HepG2 (cell line): ENCODE results near the gene KCNMA1. TPM values are rescaled to one million over a fixed set of nuclear protein-coding genes. Genes with fewer than 3 reads are reported as not detected.

Source experiments
- ATAC-seq: fragments of 200-7000 bp; cut with Tn5 transposase; 3 replicates; pipeline ENCODE4 v1.9.1; 2020; ENCODE audit warnings: mild to moderate bottlenecking, moderate library complexity
- BruUV-seq: library from RNA; stranded (reverse); fragments of 400-500 nt; replicated peaks from 2 replicates; lab custom pipeline; 2021; lab: Mats Ljungman, UMichigan
- CTCF ChIA-PET: fragments of 300-600 bp; formaldehyde crosslinking; extraction: SDS; loops from one replicate; lab custom pipeline; 2021; ENCODE audit warnings: low total read pairs, inconsistent platforms, low intra/inter-chr PET ratio; lab: Yijun Ruan, JAX
- POLR2A ChIA-PET: fragments of 350-600 bp; sonication (Branson Sonifier 250); formaldehyde crosslinking; loops from one replicate; lab custom pipeline; 2020; ENCODE audit warnings: antibody characterized with exemption, inconsistent platforms; lab: Yijun Ruan, JAX
- DNase-seq: peaks from one replicate; pipeline ENCODE4 v3.0.0-alpha.2; 2015; ENCODE audit warnings: low spot score
- FAIRE-seq: peaks from 3 replicates; lab custom pipeline; 2011; peaks lifted over from hg19 to GRCh38; lab: Jason Lieb, UNC
- H2AFZ ChIP-seq: one replicate; pipeline ENCODE4 v1.6.1; 2011; ENCODE audit warnings: low read length, inconsistent platforms
- H3K27ac ChIP-seq: fragments of 300-600 bp; 3 replicates; pipeline ENCODE4 v1.8.0; 2011; ENCODE audit warnings: mixed run types, mild to moderate bottlenecking, mixed read lengths, low read length, inconsistent platforms; ENCODE audit not compliant: insufficient read depth; ENCODE audit errors: extremely low read length
- H3K27me3 ChIP-seq, 2 experiments: fragments of 200-600 bp in 1 of 2; 2 replicates in 1 of 2; 3 replicates in 1 of 2; pipeline versions ENCODE4 v1.6.0 to v1.8.0; 2011; ENCODE audit warnings: low read length in 2 of 2, mild to moderate bottlenecking in 2 of 2, moderate library complexity in 2 of 2, inconsistent platforms in 1 of 2; ENCODE audit not compliant: insufficient read depth in 2 of 2, control insufficient read depth in 1 of 2
- H3K36me3 ChIP-seq, 2 experiments: fragments of 200-600 bp in 1 of 2; replicated peaks in 1 of 2; 2 replicates in 1 of 2; 3 replicates in 1 of 2; pipeline versions ENCODE4 v1.5.1 to v1.8.0; 2011; ENCODE audit warnings: low read length in 2 of 2, inconsistent platforms in 1 of 2; ENCODE audit not compliant: insufficient read depth in 2 of 2, control insufficient read depth in 1 of 2
- H3K4me1 ChIP-seq: 2 replicates; pipeline ENCODE4 v1.5.1; 2012; ENCODE audit warnings: low read length, inconsistent platforms; ENCODE audit not compliant: insufficient read depth
- H3K4me2 ChIP-seq: 2 replicates; pipeline ENCODE4 v1.6.0; 2011; ENCODE audit warnings: low read depth, low read length, inconsistent platforms
- H3K4me3 ChIP-seq, 3 experiments: fragments of 200-600 bp in 1 of 3; sonication (generic), shearing (Covaris generic) in 1 of 3; replicated peaks in 1 of 3; 2 replicates each; pipeline ENCODE4 v1.5.1; 2011 to 2016; ENCODE audit warnings: low read length in 3 of 3, inconsistent platforms in 2 of 3, low read depth in 2 of 3, mild to moderate bottlenecking in 2 of 3, control low read depth in 1 of 3, mixed read lengths in 1 of 3; ENCODE audit not compliant: insufficient read depth in 1 of 3
- H3K79me2 ChIP-seq: one replicate; pipeline ENCODE4 v1.6.1; 2011; ENCODE audit warnings: low read length, inconsistent platforms; ENCODE audit not compliant: insufficient read depth
- H3K9ac ChIP-seq: 2 replicates; pipeline ENCODE4 v1.6.0; 2011; ENCODE audit warnings: mild to moderate bottlenecking, low read depth, low read length, inconsistent platforms; ENCODE audit not compliant: insufficient read depth
- H3K9me3 ChIP-seq: 2 replicates; pipeline ENCODE4 v1.5.1; 2012; ENCODE audit warnings: mild to moderate bottlenecking, low read length
- H4K20me1 ChIP-seq: 2 replicates; pipeline ENCODE4 v1.6.0; 2011; ENCODE audit warnings: inconsistent platforms, mild to moderate bottlenecking, low read length, moderate library complexity; ENCODE audit not compliant: insufficient read depth
- CHD2 ChIP-seq: IDR thresholded peaks from 2 replicates; pipeline ENCODE4 v1.6.1; 2011; ENCODE audit warnings: low read depth, low read length, improper control_type of control experiment
- EEA1 ChIP-seq: sonication (generic); formaldehyde crosslinking; IDR thresholded peaks from 2 replicates; pipeline ENCODE4 v1.5.1; 2020; ENCODE audit warnings: mild to moderate bottlenecking, missing genetic modification reagents, borderline replicate concordance
- ELK4 ChIP-seq: sonication (generic); formaldehyde crosslinking; IDR thresholded peaks from 2 replicates; pipeline ENCODE4 v1.9.0; 2021; ENCODE audit warnings: missing genetic modification reagents, borderline replicate concordance
- ERF ChIP-seq: IDR thresholded peaks from 2 replicates; pipeline ENCODE4 v1.6.1; 2018; ENCODE audit warnings: missing biosample characterization, missing genetic modification reagents
- GABPB1 ChIP-seq: IDR thresholded peaks from 2 replicates; pipeline ENCODE4 v1.6.1; 2016; ENCODE audit warnings: mild to moderate bottlenecking, missing genetic modification reagents, moderate library complexity, missing compliant biosample characterization
- IKZF4 ChIP-seq: sonication (generic); formaldehyde crosslinking; IDR thresholded peaks from 2 replicates; pipeline ENCODE4 v1.5.1; 2020; ENCODE audit warnings: borderline replicate concordance, mild to moderate bottlenecking, low read depth, missing genetic modification reagents; ENCODE audit errors: not compliant biosample characterization
- NFE2 ChIP-seq: sonication (generic); formaldehyde crosslinking; IDR thresholded peaks from 2 replicates; pipeline ENCODE4 v1.4.0; 2020; ENCODE audit warnings: missing genetic modification reagents
- SKI ChIP-seq: fragments of 450-650 bp; IDR thresholded peaks from one replicate; pipeline ENCODE4 v1.6.1; 2018; ENCODE audit warnings: mild to moderate bottlenecking; ENCODE audit not compliant: partially characterized antibody
- SOX5 ChIP-seq: IDR thresholded peaks from 2 replicates; pipeline ENCODE4 v1.6.1; 2016; ENCODE audit warnings: borderline replicate concordance
- ZBTB3 ChIP-seq: sonication (generic); formaldehyde crosslinking; IDR thresholded peaks from 2 replicates; pipeline ENCODE4 v1.4.0; 2020; ENCODE audit warnings: low read depth, mild to moderate bottlenecking, moderate library complexity, missing genetic modification reagents, borderline replicate concordance
- ZFP90 ChIP-seq: sonication (generic); formaldehyde crosslinking; IDR thresholded peaks from 2 replicates; pipeline ENCODE4 v1.8.0; 2022; ENCODE audit warnings: missing genetic modification reagents, mild to moderate bottlenecking, inconsistent platforms, borderline replicate concordance
- ZFY ChIP-seq: sonication (generic); formaldehyde crosslinking; IDR thresholded peaks from 2 replicates; pipeline ENCODE4 v1.4.0; 2020; ENCODE audit warnings: missing genetic modification reagents
- ZNF747 ChIP-seq: sonication (generic); formaldehyde crosslinking; IDR thresholded peaks from 2 replicates; pipeline ENCODE4 v1.8.1; 2023; ENCODE audit warnings: missing genetic modification reagents, mild to moderate bottlenecking, borderline replicate concordance
- ZNF768 ChIP-seq: sonication (generic); formaldehyde crosslinking; IDR thresholded peaks from 2 replicates; pipeline ENCODE4 v1.4.0; 2020; ENCODE audit warnings: missing genetic modification reagents
- ZNF790 ChIP-seq: sonication (generic); formaldehyde crosslinking; IDR thresholded peaks from 2 replicates; pipeline ENCODE4 v1.8.0; 2022; ENCODE audit warnings: missing genetic modification reagents, mild to moderate bottlenecking, borderline replicate concordance
- WGBS: methylation state at CpG from one replicate; pipeline ENCODE4 v1.1.6; 2017; ENCODE audit warnings: low lambda C conversion rate; 5-methylcytosine and 5-hydroxymethylcytosine counted together
- in situ Hi-C: cut with HindIII; loops from 2 replicates; pipeline ENCODE4 v1.10.0; 2017; ENCODE audit warnings: low pct_unique_long_range_greater_than_20kb; ENCODE audit not compliant: extremely low pct_ligation_motif_present
- intact Hi-C: fragments of 100-400 bp; cut with micrococcal nuclease; formaldehyde crosslinking; loops from one replicate; pipeline ENCODE4 v1.10.0; 2022; ENCODE audit not compliant: unreplicated experiment
- polyA plus RNA-seq, 8 experiments: library from polyadenylated mRNA; depleted of rRNA in 3 of 8; stranded (reverse) in 7 of 8; unstranded in 1 of 8; fragments of >200 nt; fragmentation: Illumina TruSeq in 4 of 8; extraction: Trizol in 4 of 8; gene quantifications; 2 replicates each; pipeline versions ENCODE4 v1.2.1 to v1.2.3, GENCODE V29; 2011 to 2016; ENCODE audit warnings: low read depth in 4 of 8, missing spikeins in 1 of 8, mixed read lengths in 1 of 8; ENCODE audit not compliant: insufficient read depth in 1 of 8
- total RNA-seq, 5 experiments: library from RNA; depleted of rRNA; stranded (reverse); fragments of >200 nt; fragmentation: Illumina TruSeq; extraction: Trizol; gene quantifications; 2 replicates each; pipeline ENCODE4 v1.2.3, GENCODE V29; 2016; ENCODE audit warnings: low read depth in 1 of 5
- TF ChIP-seq, protein P1 (sequence below): sonication (generic); formaldehyde crosslinking; IDR thresholded peaks from 2 replicates; pipeline ENCODE4 v1.8.1; 2023; ENCODE audit warnings: mild to moderate bottlenecking, missing genetic modification reagents

The KCNMA1 gene
- total and polyA plus RNA-seq, 2 of the 13 experiments (the other 11 are each of a cell fraction or from before 2014, with no cell fraction given), result 0.02 TPM; not detected in 1

DNA sequence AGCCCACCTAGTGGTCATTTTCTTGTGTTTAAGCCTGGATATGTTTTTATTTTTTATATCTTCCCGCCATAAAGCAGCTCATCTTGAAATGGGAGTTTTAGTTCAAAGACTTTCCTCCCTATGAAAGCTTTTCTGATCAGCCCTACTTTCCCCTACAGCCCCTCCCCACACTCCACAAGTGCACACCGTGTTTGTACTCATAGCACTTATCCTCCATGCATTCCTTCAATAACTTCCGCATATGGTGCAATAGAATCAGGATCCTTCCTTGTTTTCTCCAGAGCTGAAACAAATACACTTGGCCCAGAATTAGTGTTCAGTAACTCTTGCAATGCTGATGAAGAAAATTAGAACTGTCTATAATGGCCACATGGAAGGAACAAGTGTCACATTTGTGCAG lies 235.9 kb downstream of the KCNMA1 start:
- no peak for TF ChIP-seq ZNF768 (CRISPR knock-in tag)
- no peak for TF ChIP-seq ELK4 (CRISPR knock-in tag)
- no peak for TF ChIP-seq CHD2
- TF ChIP-seq SKI, result no peak
- TF ChIP-seq ZFP90 (CRISPR knock-in tag), result no peak
- no peak for TF ChIP-seq GABPB1 (CRISPR knock-in tag)
- TF ChIP-seq SOX5, result no peak
- no peak for TF ChIP-seq IKZF4 (CRISPR knock-in tag)
- TF ChIP-seq ZFY, result no peak
- TF ChIP-seq NFE2 (CRISPR knock-in tag), result no peak
- no peak for TF ChIP-seq ZNF747 (CRISPR knock-in tag)
- no peak for TF ChIP-seq ZNF790
- TF ChIP-seq ZBTB3 (CRISPR knock-in tag), result no peak
- TF ChIP-seq, protein P1, sequence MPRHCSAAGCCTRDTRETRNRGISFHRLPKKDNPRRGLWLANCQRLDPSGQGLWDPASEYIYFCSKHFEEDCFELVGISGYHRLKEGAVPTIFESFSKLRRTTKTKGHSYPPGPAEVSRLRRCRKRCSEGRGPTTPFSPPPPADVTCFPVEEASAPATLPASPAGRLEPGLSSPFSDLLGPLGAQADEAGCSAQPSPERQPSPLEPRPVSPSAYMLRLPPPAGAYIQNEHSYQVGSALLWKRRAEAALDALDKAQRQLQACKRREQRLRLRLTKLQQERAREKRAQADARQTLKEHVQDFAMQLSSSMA, result no peak
- no peak for TF ChIP-seq ERF (CRISPR knock-in tag)
- no peak for TF ChIP-seq EEA1 (CRISPR knock-in tag)
- TF ChIP-seq, all 625 proteins: peak for 0
- DNase-seq, result no peak
- Histone ChIP-seq H3K9ac (no peak overlapping the region), H2AFZ (no peak overlapping the region), H4K20me1 (no peaks in the 10 kb centered on the region), H3K79me2 (no peaks in the 10 kb centered on the region), H3K27ac (no peak overlapping the region), H3K27me3 (peaks cover 0 to 5% of the 10 kb centered on the region in 2 experiments; a peak in 2 of 5 replicates), H3K4me1 (no peaks in the 10 kb centered on the region), H3K36me3 (no peaks in the 10 kb centered on the region), H3K4me3 (no peak overlapping the region), H3K9me3 (no peaks in the 10 kb centered on the region), H3K4me2 (no peak overlapping the region)
- in situ Hi-C loops (no loop called here), intact Hi-C loops (no loop called here)
- ATAC-seq, result no peak
- 30% methylated on average over 3 of the region's 3 CpGs for WGBS
- ChIA-PET CTCF (no interaction called here), POLR2A (no interaction called here)
- no TSS peak for BruUV-seq
- no peak for FAIRE-seq
